Measurements from ENCODE around the gene CDH23.

The CDH23 gene

DNA sequence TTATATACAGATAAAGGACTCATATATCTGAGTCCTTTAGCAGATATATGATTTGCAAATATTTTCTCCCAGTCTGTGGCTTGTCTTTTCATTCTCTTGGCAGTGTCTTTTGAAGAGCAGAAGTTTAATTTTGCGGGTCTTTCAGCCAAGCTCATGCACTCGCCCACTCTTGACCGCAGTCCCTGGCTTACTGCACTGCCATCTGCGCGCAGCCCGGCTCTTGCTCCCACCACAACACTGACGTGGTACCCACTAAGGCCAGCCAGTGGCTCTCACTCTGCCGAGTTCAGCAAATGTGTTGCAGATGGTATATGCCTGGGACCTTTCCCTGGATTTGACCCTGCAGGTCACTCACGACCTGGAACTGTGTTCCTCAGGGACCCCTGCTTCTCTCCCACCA is 74.3 kb downstream of the CDH23 start:
- DNase-seq: no peak

DNA sequence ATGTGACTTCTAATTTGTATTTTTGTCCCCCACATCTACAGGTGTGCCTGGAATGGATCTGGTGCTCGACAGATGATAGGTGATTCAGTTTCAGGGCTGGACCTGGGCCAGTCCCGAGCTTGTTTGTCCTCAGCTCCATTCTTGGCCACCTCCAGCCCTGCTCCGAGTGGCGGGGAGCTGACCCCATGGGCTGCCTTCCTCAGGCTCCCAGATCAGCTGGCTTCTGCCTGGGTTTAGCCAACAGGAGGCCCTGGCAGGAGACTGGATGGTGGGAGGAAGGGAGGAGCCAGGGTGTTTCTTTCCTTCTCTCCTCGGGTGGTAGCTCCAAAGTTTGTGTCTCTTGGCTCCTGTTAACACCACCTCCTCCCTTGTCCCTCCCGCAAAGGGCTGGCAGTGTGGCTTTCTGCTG is 75.2 kb downstream of the CDH23 start:
- DNase-seq: no peak

DNA sequence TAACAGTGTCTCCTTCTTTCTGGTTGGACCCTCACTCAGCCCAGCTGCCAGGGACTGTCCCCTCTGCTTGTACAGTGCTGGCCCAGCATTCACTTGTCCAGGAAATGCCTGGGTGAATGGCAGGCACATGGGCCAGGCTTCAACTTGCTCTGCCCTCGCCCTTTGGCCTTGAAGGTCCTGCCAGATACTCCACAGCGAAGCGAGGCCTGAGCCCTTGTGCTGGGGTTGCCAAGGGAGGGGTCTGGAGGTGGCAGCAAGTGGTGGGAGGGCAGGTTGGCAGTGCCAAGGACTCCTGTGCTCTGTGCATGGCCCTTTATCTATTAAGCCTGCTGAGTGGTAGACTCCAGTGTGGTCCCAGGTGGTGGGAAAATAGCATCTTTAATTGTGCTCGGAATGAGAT is 75.7 kb downstream of the CDH23 start:
- no peak for DNase-seq

DNA sequence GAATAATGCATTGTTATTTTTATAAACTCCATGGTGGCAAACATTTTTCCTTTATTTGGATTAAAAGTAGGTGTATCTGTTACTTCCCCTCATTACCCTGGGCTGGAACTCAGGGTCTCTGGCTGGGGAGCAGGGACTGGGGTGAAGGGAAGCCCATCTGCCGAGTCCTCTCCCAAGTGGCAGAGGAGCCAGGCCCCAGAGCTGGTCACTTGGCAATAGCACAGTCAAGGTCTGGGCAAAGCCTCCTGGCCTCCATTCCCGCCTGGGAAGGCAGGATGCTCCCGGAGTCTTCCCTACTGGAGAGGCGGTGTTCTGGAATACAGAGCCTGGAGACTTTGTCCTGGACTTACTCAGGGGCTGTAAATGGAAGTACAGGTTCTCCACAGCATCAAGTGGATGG is 76.2 kb downstream of the CDH23 start:
- DNase-seq: no peak

DNA sequence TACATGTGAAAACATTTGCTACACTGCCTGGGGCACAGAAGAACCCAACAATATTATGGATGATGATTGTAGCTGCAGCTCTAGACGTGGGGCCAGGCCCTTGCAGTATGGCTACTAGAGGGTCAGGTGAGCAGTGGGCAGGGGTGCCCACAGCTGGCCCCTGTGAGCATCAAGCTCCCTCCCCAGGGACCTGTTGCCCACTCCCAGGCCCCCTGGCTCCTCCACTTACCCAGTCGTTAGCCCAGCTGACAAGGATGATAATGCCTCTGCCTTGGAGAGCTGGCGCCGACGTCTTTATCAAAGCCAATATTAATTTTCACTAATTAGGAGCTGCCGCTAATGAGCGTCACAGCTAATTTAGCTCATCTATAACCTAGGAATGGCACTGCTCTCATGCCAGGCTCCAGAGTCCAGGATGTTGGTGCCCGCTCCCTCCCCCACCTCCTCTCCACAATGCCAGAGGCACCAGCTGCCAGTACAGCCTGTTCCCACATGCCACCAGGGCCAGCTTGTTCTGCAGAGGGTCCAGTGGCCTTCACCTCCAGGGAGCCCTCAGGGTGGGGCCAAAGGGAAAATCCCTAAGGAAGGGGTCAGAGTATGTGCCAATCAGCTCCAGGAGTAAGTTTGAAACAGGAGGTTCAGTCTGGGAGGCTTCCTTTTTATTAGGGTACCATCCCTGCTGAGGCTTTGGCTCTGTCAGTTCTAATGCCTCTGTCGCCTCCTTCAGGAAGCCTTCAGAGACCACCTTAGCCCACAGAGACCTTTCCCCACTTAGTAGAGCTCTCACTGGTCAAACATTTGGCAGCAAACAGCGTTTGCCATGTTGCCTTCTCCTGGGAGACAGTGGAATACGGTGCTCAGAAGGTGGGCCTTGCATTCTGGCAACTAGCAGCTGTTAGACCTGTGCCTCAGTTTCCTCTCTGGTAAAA is 77.2 kb downstream of the CDH23 start:
- DNase-seq: no peak

DNA sequence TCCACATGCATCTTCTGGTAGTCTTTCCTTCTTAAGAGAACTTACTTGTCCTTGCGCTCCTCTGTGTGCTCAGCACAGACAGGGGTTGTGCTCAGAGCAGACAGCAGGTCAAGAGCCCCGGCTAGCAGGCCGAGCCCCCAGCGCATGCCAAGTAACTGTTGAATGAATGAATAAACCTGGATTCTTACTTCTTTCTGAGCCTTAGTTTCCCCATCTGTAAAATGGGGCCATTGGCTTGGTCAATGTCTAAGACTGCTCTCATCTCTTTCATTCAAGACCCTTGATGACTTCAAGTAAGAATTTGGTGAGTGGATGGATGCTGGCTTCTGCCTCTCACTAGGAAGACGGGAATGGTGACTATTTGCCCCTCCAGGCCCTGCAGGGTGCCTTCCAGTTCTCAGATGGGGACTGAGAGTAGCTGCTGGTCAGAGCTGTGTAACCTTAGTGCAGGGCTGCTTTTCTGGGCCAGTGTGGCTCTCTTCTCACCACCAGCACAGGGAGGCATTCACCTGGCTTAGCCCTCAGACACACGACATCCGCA is 78.1 kb downstream of the CDH23 start:
- no peak for DNase-seq

DNA sequence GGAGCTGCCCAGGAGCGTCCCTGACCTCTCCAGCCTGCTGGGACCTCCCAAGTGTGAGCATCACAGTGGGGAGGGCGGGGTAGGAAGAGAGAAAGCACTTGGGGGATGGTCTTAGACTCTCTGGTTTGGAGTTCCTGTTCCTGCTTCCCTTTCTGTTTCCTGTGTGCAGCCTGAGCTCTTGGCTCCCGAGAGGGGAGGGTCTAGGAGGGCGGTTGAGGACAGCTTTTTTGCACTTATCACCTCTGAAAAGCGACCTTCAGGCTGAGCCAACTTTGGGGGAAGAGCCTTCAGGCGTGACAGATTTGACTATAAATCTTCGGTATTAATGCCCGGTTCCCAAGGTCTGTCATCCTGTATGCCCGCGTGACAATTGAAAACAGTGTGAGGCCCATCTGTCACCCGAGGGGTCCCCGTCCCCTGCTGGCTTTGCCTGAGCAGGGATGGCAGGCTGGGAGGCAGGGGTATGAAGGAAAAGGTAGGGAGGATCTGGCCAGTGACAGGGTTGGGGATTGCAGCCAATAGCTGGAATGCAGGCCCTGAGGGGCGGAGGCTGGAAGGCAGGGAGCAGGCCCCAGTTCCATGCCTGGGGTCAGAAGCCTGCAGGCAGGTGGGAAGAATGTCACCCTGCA is 78.6 kb downstream of the CDH23 start:
- no peak for DNase-seq

DNA sequence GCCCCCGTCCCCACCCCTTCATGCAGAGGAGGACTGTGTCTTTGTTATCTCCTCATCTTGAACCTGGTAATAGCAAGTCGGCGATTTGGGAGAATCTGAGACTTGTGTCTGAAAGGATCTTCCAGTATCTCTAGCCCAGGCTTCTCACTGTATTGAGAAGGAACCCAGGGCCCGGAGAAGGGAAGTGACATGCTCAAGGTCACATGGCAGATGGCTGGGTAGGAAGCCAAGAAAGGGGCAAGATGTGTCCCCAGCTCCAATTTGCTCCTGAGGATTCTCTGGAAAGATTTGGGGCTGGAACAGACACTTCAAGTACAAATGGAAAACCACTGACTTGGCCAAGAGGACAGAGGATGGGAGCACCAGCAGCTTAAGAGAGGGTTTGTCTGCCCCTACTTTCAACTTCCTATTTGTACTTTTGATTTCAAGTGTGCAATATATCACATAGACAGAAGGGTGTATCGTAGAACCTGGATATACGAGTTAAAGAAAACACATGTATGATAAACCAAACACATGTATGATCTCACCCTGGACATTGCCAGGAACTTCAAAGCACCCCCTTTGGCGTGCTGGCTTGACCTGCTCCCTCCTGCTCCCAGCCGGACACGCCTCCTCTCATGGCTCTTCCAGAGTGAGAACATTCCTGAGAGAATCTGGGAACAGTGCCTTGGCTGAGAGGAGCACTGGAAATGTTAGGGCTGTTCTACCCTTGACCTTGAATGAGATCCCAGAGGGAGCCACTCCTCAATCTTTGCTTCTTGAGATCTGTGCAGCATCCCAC is 79.7 kb downstream of the CDH23 start:
- DNase-seq: no peak

DNA sequence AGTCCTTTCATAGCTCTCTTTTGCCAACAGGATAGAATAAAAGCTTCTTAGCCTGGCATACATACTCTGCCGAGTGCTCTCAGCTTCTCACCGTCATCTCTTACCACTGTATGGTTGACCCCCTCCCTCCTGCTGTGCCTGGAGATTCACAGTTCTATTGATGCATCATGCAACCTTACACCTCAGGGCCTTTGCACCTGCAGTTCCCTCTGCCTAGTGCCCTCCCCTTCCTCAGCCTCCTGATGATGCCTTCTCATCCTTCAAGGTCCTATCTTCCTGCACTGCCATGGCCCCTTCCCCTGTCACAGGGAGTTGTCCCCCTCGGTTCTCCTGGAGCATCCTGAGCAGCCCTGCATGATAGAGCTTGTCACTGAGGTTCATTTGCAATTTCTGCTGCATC is 81.5 kb downstream of the CDH23 start:
- no peak for DNase-seq

DNA sequence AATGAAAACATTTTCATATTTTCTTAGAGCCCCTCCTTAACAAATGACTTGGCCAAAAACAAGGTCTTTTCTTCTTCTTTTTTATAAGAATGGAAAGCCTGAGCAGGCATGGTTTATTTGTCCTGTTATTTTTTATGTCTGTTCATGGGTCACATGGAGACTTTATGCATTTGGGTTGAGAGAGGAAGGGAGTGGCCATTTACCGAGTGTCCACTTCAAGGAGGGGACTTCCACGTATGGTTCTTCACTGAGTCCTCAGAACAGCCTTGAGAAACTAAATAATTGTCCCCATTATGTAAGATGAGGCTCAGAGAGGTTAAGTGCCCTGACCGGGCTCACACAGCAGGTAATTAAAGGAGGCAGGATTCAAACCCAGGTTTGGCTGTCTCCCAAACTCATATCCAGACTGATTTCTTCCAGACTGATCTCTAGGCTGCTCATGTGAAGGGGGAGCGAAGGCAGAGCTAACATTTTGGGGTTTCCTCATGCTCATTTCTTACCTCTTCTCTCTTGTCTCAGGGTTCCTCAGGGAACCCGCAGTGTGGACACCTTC is 82.2 kb downstream of the CDH23 start:
- DNase-seq: no peak

DNA sequence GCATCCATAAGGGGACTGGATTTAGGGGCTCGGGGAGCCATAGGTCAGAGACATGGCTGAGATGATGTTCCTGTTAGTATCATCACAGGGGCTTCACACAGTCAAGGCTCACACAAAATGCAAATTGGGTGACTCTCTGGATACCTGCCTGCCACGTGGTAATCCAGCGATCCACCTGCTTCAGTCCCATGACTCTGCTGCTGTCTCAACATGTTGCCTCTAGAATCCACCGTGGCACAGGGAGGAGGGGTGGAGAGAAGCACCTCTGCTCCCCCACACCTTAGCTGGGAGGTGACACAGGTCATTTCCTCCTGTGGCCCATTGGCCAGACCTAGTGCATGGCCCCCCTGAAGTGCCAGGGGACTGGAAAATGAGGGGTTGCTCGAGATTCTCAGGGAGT is 83.1 kb downstream of the CDH23 start:
- DNase-seq: no peak

DNA sequence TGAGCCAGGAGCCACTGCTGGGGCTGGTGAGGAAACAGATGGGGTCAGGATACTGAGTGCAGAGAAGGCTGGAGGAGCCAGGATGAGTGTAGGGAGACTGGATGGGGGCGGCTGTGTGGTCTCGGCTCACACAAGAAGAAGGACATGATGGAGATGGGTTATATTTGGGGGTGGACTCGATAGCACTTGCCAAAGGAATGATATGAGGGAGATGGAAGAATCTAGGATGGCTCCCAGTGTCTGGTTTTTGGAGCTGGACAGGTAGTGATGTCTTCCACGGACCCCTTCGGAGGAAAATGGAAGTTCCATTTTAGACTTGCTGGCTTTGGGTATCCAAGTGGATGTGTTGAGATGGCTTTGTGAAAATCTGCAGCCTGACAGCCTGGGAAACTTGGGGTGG is 83.9 kb downstream of the CDH23 start:
- no peak for DNase-seq

DNA sequence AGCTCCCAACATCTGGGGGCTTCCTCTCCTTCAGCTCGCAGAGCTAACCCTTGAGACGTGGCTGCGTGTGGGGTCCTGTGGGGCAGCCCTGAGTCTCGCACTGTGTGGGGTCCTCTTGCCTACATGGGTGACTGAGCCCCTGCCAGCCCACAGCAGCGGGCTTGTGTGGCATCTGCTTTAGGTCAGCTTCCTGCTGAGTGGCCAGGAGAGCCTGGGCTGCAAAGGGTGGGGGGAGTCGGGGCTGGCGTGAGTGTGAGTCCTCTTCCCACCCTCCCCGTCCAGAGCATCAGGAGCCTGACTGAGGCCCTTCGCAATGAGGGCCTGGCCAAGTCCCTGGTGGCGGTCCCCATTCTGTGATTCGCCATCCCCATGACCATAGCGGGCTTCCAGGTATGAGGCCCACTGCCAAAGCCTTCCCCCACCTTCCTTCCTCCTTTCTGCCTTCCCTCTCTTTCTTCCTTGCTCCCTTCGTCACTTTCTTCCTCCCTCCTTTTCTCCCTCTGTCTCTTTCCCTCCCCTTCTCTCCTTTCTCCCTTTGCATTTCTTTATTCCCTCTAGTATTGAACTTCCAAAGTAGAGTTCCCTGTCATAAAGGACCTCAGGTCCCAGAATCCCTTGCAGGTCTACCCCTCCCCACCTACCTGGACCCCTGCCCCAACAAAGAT is 85.2 kb downstream of the CDH23 start:
- DNase-seq: no peak

DNA sequence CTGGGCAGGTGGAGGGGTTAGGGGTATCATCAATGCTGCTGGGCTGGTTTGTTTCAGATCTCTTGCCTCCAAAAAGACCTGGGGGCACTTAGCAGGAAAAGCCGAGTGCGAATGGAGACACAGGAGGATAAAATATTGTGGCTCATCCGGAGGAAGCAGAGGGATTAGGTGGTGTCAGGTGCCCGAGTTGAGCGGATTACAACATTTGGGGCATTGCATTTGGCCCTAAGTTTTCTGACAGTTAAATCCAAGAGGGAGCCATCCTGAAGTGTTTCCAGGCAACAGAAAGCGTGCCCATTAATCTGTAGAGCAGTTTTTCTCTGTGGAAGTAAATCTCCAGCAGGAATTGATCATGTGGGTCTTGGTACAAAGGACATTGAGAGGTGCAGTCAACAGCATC is 85.9 kb downstream of the CDH23 start:
- DNase-seq: no peak

DNA sequence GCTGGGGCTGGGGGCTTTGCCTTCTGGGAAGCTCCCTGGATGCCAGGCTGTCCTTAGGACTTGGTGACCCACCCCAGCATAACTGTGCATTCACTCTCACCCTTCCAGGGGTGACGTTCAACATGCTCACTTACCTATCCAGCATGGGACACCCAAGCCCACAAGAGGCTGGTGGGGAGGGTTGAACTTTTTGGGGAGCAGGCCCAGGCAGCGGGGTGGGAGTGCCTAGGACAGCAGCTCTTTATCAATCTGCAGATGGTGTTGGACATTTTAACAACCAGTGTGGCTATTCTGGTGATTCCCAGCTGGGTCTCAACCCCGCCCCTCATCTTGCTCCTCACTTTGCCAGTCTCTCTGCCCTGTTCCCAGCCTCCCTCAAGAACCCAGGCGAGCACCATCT is 86.4 kb downstream of the CDH23 start:
- DNase-seq: no peak

DNA sequence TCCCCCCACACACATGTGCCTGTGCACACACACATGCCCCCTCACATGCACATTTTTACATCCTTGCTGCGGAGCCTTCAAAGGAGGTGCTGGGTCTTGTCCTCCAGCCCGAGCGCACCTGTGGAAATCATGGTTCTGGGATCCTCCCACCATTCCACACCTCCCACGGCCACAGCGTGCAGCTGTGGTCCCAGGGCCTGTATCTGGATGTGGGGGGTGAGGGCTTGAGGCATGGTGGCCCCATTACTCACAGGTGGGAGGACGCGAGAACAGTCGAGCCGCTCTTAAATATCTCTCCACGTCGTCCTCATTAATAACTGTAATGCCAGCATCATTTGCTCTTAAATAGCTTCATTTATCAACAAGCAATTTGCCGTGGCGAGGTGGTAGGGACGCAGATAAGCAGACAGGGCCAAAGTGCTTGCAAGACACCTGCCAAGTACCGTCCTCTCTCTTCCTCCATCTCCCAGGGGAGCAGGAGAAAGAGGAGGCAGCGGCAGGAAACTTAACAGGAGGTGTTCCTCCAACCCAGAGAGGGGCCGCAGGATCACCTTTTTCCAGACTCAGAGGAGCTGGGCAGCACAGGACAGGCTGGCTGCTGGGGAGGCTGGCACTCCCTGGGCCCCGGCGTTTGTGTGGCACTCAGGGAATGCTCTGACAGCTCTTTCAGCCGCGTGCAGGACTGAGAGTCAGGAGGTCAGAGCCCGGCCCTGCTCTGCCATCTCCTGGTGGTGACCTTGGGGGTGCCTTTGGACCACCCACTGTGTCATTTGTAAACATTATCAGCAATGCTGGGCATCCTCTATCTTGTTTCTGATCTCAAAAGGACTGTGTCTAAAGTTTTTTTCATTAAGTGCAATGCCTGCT is 87.4 kb downstream of the CDH23 start:
- no peak for DNase-seq

DNA sequence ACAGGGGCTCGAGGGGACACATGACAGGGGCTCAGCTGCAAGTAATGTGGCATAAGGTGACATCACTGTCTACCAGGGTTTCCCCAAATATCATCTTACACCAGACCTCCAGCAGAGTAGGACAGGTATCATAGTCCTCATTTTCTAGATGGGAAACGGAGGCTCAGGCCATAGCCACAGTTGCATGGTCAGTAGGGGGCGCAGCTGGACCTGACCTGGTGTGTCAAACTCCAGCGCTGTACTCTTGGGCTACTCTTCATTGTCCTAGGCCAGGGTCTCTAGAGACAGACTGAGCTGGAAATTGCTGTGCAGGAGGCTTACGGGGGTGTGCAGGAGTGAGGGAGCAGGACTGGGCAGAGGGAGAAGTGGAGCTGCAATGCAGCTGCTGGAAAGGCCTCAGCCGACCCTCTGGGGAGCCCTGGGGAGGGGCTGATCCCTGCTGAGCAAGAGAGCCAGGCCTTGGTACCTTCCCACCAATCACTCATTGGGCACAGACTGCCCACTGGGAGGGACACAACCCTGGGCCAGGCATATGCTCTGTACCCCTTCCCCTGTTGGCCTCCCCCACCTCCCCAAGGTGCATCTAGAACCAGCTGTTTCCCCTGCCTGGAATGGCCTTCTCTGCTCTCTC is 89.9 kb downstream of the CDH23 start:
- no peak for DNase-seq

DNA sequence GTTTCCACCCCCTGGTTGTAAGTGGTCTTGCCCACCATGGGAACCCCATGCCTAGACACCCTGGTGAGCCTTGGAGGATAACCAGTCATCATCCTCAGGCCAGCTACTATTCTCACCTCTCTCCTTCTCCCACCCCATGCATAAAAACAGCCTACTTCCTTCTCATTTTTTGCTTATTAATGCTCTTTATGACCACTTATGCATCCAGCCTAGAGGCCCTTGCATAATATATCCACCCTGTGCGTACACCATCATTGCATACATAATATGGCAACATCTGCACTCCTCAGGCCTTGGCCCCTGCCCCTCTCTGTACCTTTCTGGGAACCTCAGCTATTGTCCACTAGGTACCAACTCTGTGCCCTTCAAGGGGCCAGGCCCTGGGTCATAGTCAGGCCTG is 91.0 kb downstream of the CDH23 start:
- DNase-seq: no peak

DNA sequence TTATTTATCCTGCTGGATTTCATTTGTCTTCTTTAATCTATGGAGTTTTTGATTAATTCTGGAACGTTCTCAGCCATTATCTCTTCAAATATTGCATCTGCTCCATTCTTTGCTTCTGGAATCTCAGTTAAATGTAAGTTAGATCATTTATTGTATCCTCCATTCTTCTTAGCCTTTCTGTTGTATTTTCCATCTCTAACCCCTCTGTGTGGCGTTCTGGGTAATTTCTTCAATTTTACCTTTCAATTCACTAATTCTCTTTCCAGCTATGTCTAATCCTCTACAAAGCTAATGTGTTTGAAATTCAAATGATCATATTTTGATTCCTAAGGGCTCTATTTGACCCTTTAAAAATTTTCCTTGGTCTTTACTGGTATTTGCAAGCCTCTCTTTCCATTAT is 92.4 kb downstream of the CDH23 start:
- no peak for DNase-seq

DNA sequence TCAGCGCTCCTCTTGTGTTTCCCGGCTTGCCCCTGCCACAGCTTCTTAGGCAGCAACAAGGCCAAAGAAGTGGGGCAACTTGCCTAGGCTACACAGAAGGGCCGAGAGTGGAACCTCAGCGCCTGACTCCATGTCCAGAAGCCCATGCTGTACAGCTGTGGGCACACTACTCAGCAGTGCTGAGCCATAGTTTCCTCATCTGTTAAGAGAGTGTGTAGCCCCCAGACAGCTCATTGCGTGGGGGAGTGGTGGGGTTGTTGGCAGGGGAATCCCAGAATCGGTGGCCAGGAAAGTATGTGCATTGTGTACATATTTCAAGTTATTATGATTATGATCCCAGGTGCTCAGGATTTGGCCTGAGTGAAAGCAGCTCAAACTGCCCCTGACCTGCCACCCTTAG is 96.2 kb downstream of the CDH23 start:
- DNase-seq: no peak

DNA sequence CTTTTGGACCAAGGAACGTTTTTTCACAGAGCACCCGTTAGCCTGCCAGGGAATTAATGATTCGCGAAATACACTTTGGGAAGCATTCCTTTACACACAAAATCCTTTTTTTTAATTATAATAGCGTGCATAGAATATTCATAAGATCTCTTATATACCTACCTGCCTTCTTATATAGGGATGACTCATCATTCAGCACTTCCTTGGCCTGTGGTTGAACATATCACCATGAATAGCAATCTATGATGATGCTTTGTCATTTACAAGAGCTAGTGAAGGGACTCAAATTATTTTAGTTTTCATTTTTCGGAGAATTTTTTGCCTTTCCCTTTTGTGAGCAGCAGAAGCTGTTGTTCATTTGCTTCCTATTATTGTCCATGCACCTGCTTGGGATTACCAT is 97.0 kb downstream of the CDH23 start:
- DNase-seq: no peak

Measured in activated CD4-positive, alpha-beta T cell treated with anti-CD3 and anti-CD28 coated beads for 1 hour (primary cell).